Right lobe of liver (tissue), 6 donors: ENCODE data around the gene GPAT3. TPM values are rescaled to one million over a fixed set of nuclear protein-coding genes. Genes with fewer than 3 reads are reported as not detected.
"Not testable (repeated sequence)": the region's sequence is repeated elsewhere in the genome, so short reads cannot be mapped to it uniquely, and the experiment has no call there.

Source experiments
- ATAC-seq, 4 donors: fragments of 200-7000 bp; cut with Tn5 transposase; one replicate each; pipeline ENCODE4 v1.9.1; 2020; ENCODE audit warnings: mild to moderate bottlenecking in 4 of 4, moderate library complexity in 4 of 4
- DNase-seq, 3 donors: peaks; one replicate each; pipeline ENCODE4 v3.0.0-alpha.2; 2020
- H3K27ac ChIP-seq, 3 donors: fragments of 200-600 bp; one replicate each; pipeline ENCODE4 v1.8.0; 2022
- H3K27me3 ChIP-seq, 2 donors: fragments of 200-600 bp; one replicate each; pipeline ENCODE4 v1.8.0; 2022
- H3K36me3 ChIP-seq, 4 donors: fragments of 200-600 bp; sonication (generic) in 1 of 4; one replicate each; pipeline versions ENCODE4 v1.5.1 to v1.8.0; 2017 to 2022; ENCODE audit warnings: control low read depth in 1 of 4
- H3K4me1 ChIP-seq, 4 donors: fragments of 200-600 bp; sonication (generic) in 1 of 4; one replicate each; pipeline versions ENCODE4 v1.5.1 to v1.8.0; 2017 to 2022; ENCODE audit warnings: control low read depth in 1 of 4
- H3K4me3 ChIP-seq, 3 donors: fragments of 200-600 bp; one replicate each; pipeline ENCODE4 v1.8.0; 2022
- H3K9me3 ChIP-seq, 4 donors: fragments of 200-600 bp; sonication (generic) in 1 of 4; one replicate each; pipeline versions ENCODE4 v1.5.1 to v1.8.0; 2017 to 2022; ENCODE audit warnings: control low read depth in 1 of 4
- CTCF ChIP-seq, 4 donors: fragments of 200-600 bp in 3 of 4; fragments of 450-650 bp in 1 of 4; IDR thresholded peaks; one replicate each; pipeline versions ENCODE4 v1.5.1 to v1.8.0; 2016 to 2022; ENCODE audit warnings: antibody characterized with exemption in 4 of 4, mild to moderate bottlenecking in 2 of 4
- POLR2A ChIP-seq: fragments of 450-650 bp; IDR thresholded peaks from one replicate; pipeline ENCODE4 v1.6.1; 2017; ENCODE audit warnings: antibody characterized with exemption, mild to moderate bottlenecking
- WGBS: methylation state at CpG from one replicate; pipeline ENCODE4 v1.1.6; 2018; ENCODE audit warnings: low coverage, low lambda C conversion rate; ENCODE audit not compliant: insufficient coverage; ENCODE audit errors: missing lambda C conversion rate; 5-methylcytosine and 5-hydroxymethylcytosine counted together
- intact Hi-C, 2 donors: fragments of 100-400 bp; cut with DNase I; formaldehyde crosslinking; loops; one replicate each; pipeline versions ENCODE4 v1.11.2 to v1.14.1; 2022
- long read RNA-seq: library from polyadenylated mRNA; unstranded; transcript quantifications from one replicate; pipeline ENCODE4 v2.0.0, GENCODE V29; 2019
- total RNA-seq, 6 experiments: library from RNA; depleted of rRNA in 2 of 6; stranded (reverse); fragments of >200 nt in 2 of 6; fragmentation: NEBNext Ultra II Directional in 3 of 6; extraction: Animal tissue kit (Norgen Biotek cat#: 25700) in 3 of 6; gene quantifications; one replicate each; pipeline versions ENCODE4 v1.1.0 to v1.2.4, GENCODE V29; 2016 to 2023
- donor health status: DM: no; HTN: yes; CAD: no.
- donor health status: DM: no; HTN: no; CAD: no.
- donor health status: DM: no; HTN: no; CAD: no.
- donor health status: DM: no; HTN: yes; CAD: no.
- donor health status: DM: no; HTN: yes; CAD: no.

The GPAT3 gene
- 1 to 10 TPM; 5.1 to 9.0 (median 5.7) TPM for total RNA-seq
- long read RNA-seq, partial matches to known transcripts, result 0 of 5 reads
- long read RNA-seq, other reads (novel, unspliced or antisense), result 1 of 5 reads

DNA sequence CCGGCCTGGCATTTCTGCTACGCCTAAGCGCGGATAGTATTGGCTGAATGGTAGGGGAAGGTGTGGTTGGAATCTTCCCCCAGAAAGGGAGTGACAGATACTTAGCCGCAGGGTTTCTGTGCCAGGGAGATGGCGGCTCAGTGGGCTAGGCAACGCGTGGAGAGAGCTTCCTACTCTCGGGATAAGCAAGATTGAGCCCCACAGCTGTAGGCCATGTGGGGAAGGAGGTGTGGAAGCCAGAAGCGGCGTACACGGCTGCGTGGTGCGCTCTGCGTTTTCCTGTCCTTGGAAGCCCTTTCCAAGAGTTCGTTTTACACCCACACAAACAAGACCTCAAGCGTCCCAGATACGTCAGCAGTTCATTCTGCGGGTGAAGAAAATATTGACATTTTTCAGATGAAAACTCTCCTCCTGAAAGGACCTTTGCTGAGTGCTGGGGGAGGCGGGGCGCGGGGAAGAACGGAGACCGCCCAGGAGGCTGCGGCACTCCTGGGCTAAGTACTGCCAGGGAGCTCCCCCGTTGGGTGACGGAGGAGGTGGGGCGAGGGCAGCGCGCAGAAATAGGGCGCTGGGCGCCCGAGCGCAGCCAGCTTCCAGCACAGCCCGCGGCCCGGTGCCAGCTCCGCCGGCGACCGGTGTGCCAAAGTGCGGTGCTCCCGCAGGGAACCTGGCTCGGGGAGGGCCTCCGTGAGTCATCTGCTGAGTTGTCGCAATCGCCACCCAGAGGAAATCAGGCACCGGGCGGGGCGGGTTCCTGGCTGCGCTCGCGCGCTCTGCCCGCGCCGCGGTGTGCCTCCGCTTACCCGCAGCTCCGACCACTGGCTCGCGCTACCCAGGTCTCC lies at the start of gene GPAT3:
Gene GPAT3, plus strand, starts transcription at position 589 of the 842 bp plus-strand sequence. CDS start 515 bp downstream, outside the sequence.
- intact Hi-C loops, result no loop called here
- DNase-seq (peak; percentile 92 to 96 (median 95)), ATAC-seq (peak; percentile 88 to 95 (median 94))
- H3K4me3 ChIP-seq, result peak within 1 kb of the TSS; percentile 70 to 74 (median 70)
- peaks cover 0 to 20% (median 2%) of the 10 kb centered on the region in 4 donors for H3K4me1 ChIP-seq
- no peaks in the 10 kb centered on the region for H3K9me3 ChIP-seq
- WGBS, result under 1% methylated on average over 56 of the region's 63 CpGs
- no peaks in the 10 kb centered on the region for H3K36me3 ChIP-seq
- TF ChIP-seq CTCF (IDR thresholded peaks at IDR 0.05) (peak in 1 of 4 donors; percentile 4), POLR2A (peak; percentile 86)
- H3K27ac ChIP-seq, result peak within 1 kb of the TSS; percentile 64 to 92 (median 83)
- no peaks in the 10 kb centered on the region for H3K27me3 ChIP-seq

DNA sequence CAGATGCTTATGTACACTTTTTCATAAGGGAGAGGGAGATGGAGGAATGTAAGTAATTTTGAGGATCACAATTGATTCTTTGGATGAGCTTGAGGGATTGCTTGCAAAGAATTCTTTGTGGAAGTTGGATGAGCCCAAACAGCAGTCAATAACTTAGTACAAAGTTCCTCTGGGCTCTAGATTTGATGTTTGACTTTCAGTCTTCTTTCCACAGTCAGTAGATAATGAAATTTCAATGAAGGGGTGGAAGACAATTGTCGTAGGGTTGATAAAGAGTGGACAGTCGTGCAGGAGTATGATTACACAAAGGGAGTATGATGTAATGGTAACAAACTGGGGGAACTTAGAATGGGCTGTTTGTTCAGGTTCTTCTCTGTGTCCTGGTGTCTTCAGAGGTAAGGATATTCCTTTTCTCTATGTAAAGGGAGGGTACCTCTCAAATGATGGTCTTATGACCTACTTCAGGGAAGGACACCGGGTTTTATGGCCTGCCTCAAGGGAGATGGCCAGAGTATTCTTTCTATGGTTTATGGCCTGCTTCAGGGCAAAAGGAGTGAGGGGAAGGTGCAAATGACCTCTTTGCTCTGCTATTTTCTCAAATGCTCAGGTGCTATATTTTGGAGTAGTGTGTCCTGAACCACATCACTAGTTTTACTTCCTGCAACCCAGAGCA lies 49.3 kb upstream of the GPAT3 start:
- Histone ChIP-seq H3K4me1 (peaks cover 0 to 17% (median 2%) of the 10 kb centered on the region in 4 donors), H3K36me3 (no peaks in the 10 kb centered on the region), H3K9me3 (no peaks in the 10 kb centered on the region), H3K27ac (no peak overlapping the region), H3K4me3 (no peak overlapping the region), H3K27me3 (no peaks in the 10 kb centered on the region)
- DNase-seq (no peak), ATAC-seq (peak in 1 of 4 donors; percentile 5)
- WGBS, result 44% methylated on average over 3 of the region's 3 CpGs
- intact Hi-C loops, result no loop called here
- TF ChIP-seq POLR2A, result no peak
- no peak for TF ChIP-seq CTCF (IDR thresholded peaks at IDR 0.05)

DNA sequence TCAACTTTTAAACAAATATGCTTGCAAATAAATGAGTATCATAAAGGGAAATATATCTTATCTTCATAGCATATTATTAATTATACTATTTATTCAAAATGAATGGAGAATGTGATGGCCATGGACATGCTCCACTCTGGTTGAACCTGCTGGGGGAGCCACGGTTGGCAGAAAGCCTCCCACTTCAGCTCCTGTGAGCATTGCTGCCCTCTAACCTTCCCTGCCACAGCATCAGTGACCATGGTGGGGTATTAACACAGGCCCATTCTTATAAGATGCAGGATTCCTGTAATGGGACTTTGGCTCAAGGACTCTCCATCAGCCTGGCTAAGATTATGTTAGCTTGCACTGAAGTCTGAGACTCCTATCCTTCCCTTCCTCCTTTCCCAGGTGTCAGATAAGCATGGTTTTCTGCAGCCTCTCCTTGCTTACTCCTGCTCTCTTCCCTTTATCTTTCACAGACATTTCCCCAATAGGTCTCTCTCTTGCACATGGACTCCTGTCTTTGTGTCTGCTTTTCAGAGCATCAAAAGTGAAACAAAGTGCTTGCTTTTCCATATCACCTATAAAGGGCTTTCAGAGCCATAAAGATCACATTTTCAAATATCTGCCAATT lies 46.1 kb upstream of the GPAT3 start:
- intact Hi-C loops, result no loop called here
- H3K27me3 ChIP-seq, result no peaks in the 10 kb centered on the region
- H3K36me3 ChIP-seq, result no peaks in the 10 kb centered on the region
- H3K27ac ChIP-seq, result no peak overlapping the region
- no peak for DNase-seq
- ATAC-seq, result no peak
- no peak overlapping the region for H3K4me3 ChIP-seq
- H3K9me3 ChIP-seq, result no peaks in the 10 kb centered on the region
- H3K4me1 ChIP-seq, result peaks cover 0 to 17% (median 2%) of the 10 kb centered on the region in 4 donors
- WGBS, result 0% methylated on average over 1 of the region's 1 CpG
- no peak for TF ChIP-seq POLR2A
- no peak for TF ChIP-seq CTCF (IDR thresholded peaks at IDR 0.05)

DNA sequence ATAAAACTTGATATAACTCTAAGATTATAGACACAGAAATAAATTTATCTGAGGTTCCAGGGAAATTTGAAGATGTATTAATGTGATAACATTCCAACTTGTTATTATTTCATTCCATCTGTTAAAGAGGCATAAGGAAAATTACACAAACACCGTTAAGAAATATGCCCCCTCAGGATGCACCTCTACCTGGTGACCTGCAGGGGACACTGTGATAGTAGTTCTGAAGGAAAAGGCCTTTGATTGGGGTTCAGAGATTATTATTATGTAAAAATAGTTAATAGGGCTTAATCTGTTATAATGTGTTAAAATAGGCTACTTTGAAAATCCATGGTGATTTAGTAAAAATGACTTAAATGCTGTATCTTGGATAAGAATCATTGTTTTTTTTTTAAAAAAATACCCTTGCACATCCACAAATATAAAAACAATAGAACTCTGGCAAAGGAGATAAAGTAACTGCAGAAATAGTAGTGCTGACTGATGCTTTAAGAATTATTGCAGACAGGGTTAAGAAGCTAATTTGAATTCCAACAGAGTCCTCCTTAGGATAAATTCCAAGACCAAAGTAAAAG lies 44.9 kb upstream of the GPAT3 start:
- no peaks in the 10 kb centered on the region for H3K36me3 ChIP-seq
- ATAC-seq, result peak in 1 of 4 donors; percentile 34
- no peaks in the 10 kb centered on the region for H3K27me3 ChIP-seq
- TF ChIP-seq POLR2A, result no peak
- TF ChIP-seq CTCF (IDR thresholded peaks at IDR 0.05), result peak; percentile 41 to 52 (median 49)
- no peaks in the 10 kb centered on the region for H3K9me3 ChIP-seq
- H3K27ac ChIP-seq, result no peak overlapping the region
- no peak for DNase-seq
- whole genome bisulfite sequencing, result 14% methylated on average over 1 of the region's 1 CpG
- intact Hi-C loops, result no loop called here
- H3K4me3 ChIP-seq, result no peak overlapping the region
- peaks cover 0 to 9% (median 0%) of the 10 kb centered on the region in 4 donors for H3K4me1 ChIP-seq

GRCh38 chr4:83496085-83496917 lies 39.6 kb upstream of the GPAT3 start:
- H3K27ac ChIP-seq, H3K36me3 ChIP-seq, H3K4me1 ChIP-seq, ATAC-seq, H3K9me3 ChIP-seq, H3K27me3 ChIP-seq, intact Hi-C loops, DNase-seq, H3K4me3 ChIP-seq: not testable (repeated sequence)
- 72% methylated on average over 3 of the region's 8 CpGs for WGBS
